Measurements from ENCODE around the gene ATP1A2.

ATP1A2 gene

DNA sequence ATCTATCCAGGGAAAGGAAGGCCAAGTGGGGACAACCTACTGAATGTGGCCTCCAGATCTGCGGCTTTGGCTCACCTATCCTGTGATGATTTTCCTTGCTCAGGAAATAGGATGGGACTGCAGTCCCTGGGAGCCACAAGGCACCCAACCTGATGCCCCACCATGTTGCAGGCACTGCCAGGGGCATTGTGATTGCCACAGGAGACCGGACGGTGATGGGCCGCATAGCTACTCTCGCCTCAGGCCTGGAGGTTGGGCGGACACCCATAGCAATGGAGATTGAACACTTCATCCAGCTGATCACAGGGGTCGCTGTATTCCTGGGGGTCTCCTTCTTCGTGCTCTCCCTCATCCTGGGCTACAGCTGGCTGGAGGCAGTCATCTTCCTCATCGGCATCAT lies 11.8 kb downstream of the ATP1A2 start:
- no peak for DNase-seq

- DNase-seq: no peak
Measured at GRCh38 chr1:160127865-160128523, 12.4 kb downstream of the ATP1A2 start.

DNA sequence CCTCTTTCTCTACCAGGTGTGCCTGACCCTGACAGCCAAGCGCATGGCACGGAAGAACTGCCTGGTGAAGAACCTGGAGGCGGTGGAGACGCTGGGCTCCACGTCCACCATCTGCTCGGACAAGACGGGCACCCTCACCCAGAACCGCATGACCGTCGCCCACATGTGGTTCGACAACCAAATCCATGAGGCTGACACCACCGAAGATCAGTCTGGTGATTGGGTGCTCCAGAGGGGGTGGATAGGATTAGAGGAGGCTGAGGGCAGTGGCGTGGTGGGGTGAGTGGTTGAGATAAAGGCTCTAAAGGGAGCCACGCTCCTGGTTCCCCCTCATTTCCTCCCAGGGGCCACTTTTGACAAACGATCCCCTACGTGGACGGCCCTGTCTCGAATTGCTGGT lies 13.1 kb downstream of the ATP1A2 start:
- DNase-seq: no peak

DNA sequence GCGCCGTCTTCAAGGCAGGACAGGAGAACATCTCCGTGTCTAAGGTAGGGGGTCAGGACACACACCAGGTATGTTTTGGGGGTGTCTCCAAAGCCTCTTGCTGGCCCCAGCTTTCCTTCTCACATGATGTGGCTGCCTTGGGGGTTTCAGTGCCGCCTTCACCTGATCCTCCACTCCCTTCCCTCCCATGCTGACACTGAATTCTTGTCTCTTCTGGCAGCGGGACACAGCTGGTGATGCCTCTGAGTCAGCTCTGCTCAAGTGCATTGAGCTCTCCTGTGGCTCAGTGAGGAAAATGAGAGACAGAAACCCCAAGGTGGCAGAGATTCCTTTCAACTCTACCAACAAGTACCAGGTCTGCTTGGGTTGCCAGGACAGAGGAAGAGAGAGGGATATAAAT lies 13.5 kb downstream of the ATP1A2 start:
- DNase-seq: no peak

DNA sequence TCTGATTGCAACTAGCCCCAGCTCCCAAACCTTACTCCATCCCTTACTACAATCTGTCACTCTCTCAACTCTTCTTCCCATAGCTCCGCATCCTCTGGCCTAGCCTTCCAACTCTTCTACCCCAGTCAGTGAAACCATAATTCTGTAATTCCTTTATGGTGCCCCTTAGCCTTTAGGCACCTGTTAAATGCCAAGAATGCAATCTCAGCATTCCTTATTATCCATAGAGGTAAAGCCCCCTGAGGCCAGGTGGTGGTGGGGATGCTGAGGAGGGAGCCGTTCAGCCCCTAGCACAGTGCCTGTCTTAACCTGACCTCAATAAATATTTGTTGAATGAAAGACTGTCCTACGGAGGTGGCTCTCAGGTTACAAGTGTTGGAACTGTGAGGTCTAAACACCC lies 14.0 kb downstream of the ATP1A2 start:
- no peak for DNase-seq

- DNase-seq: no peak
Measured at GRCh38 chr1:160129966-160130365, 14.4 kb downstream of the ATP1A2 start.

GRCh38 chr1:160130486-160130885 lies 14.9 kb downstream of the ATP1A2 start:
- no peak for DNase-seq

GRCh38 chr1:160130939-160131338 lies 15.4 kb downstream of the ATP1A2 start:
- DNase-seq: no peak

DNA sequence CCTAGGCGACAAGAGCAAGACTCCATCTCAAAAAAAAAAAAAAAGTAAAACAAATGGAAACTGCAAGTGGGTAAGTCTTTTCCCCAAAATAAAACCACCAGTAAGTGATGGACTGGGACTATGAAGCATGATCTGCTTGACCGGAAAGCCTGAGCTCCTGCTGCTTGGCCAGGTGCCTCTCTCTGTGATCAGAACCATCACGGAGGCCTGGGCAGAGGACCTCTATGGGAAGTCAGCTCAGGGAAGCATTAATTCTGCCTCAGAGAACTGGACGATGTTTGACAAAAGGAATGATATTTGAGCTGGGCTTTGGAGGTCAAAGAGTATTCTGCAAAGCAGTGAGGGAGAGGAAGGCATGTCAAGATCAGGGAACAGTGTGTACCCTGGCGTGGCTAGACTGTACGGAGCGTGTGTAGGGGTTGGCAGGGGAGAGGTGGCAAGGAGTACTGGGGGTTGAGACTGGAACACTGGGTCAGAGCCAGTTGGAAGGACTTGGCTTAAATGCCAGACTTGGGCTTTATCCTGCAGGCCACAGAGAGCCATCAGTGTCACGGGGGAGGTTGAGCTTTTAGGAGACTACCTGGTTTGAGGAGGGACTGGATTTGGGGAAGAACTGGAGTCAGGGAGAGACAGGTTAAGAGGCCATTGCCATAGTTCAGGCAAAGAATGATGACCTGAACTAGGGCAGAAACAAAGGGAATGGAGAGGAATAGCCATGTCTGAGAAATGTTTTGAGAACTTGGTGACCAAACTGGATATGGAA lies 16.4 kb downstream of the ATP1A2 start:
- no peak for DNase-seq

- no peak for DNase-seq
Measured at GRCh38 chr1:160133990-160134770, 18.6 kb downstream of the ATP1A2 start.

GRCh38 chr1:160134791-160135572 lies 19.4 kb downstream of the ATP1A2 start:
- no peak for DNase-seq

DNA sequence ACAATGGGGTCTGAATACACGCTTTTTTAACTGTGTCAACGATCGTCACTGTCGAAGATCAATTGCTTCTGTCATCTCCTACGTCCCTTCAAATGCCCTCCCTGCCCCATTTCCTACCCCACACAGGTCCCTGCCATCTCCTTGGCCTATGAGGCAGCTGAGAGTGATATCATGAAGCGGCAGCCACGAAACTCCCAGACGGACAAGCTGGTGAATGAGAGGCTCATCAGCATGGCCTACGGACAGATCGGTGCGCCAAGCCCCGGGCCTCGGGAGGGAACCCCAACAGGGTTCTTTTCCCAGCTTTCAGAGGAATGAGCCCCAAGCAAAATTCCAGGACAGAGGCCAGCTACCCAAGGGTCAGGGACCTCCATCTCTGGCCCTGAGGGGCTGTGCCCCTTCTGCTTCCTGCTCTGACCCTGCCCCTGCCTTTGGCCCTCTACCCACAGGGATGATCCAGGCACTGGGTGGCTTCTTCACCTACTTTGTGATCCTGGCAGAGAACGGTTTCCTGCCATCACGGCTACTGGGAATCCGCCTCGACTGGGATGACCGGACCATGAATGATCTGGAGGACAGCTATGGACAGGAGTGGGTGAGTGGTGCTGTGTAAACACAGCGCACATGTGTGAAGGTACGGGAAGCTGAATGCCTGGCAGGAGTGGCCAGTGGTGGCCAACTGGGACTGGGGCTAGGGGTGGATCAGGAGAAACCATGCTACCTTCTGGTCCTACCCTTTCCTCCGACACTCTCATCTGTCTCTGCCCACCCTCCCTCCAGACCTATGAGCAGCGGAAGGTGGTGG lies 20.8 kb downstream of the ATP1A2 start:
- DNase-seq: no peak

GRCh38 chr1:160136926-160137200 lies 21.3 kb downstream of the ATP1A2 start:
- no peak for DNase-seq

GRCh38 chr1:160137216-160137862 lies 21.8 kb downstream of the ATP1A2 start:
- no peak for DNase-seq

DNA sequence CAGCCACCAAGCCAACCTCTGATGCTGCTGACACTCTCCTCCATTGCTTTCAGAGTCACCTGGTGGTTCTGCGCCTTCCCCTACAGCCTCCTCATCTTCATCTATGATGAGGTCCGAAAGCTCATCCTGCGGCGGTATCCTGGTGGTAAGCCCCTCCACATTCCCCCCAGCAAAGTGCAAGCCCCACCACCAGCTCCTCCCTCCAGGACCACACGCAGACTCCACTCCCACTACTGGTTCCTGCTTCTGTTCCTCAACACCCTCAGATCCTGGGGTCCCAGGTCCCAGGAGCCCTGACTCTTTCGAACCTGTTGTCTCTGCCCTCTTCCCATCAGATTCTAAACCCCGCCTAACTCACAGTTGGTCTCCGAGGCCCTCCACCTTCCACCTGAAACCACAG lies 24.3 kb downstream of the ATP1A2 start:
- DNase-seq: no peak

- no peak for DNase-seq
Measured at GRCh38 chr1:160143695-160144094, 28.1 kb downstream of the ATP1A2 start.

GRCh38 chr1:160144921-160145320 lies 29.4 kb downstream of the ATP1A2 start:
- DNase-seq: no peak

DNA sequence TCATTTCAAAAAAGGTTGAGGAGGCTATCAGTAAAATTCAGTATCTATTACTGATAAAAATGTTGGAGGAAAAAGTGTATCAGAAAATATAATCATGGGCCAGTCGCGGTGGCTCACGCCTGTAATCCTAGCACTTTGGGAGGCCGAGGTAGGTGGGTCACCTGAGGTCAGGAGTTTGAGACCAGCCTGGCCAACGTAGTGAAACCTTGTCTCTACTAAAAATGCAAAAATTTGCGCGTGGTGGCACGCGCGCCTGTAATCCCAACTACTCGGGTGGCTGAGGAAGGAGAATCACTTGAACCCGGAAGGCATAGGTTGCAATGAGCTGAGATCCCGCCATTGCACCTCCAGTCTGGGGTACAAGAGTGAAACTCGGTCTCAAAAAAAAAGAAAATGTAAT lies 30.5 kb downstream of the ATP1A2 start:
- no peak for DNase-seq

- DNase-seq: no peak
Measured at GRCh38 chr1:160148121-160148520, 32.6 kb downstream of the ATP1A2 start.

DNA sequence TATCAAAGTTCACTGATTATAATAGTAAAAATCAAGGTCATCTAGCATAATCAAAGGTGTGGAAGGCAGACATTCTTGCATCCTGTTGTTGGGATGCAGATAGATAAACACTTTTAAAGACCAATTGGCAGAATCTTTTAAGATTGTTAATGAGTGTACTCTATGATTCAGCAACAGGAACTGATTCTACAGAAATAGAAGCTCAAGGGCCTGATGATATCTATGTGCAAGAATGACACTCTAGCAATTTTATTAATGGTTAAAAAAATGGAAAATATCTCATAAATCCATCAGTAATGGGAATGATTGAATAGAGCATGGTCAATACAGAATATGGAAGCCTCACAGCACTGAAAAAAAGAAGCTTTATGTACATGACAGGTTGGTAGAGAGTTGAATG lies 33.7 kb downstream of the ATP1A2 start:
- DNase-seq: no peak

DNA sequence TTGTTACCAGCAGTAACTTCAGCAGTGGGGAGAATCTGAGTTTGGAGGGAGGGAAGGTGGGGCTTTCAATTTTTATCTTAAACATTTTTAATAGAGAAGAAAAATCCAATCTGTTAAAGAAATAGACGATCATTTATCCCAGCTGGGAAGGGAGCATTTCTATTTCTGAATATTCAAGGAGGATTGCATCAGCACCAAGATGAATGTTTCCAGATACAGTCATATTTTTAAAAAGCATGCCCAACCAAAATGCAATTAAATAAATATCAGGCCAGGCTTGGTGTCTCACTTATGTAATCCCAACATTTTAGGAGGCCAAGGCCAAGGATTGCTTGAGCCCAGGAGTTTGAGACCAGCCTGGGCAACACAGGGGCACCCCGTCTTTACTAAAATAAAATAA lies 34.2 kb downstream of the ATP1A2 start:
- DNase-seq: no peak

- no peak for DNase-seq
Measured at GRCh38 chr1:160151303-160151702, 35.7 kb downstream of the ATP1A2 start, which contains the start of gene ATP1A4. ATP1A4 (plus strand) TSS chr1:160151603; CDS start chr1:160152041, 438 bp downstream.

Measured in stimulated activated naive CD4-positive, alpha-beta T cell (primary cell).